ENCODE measurements around the gene GPD2.

DNA sequence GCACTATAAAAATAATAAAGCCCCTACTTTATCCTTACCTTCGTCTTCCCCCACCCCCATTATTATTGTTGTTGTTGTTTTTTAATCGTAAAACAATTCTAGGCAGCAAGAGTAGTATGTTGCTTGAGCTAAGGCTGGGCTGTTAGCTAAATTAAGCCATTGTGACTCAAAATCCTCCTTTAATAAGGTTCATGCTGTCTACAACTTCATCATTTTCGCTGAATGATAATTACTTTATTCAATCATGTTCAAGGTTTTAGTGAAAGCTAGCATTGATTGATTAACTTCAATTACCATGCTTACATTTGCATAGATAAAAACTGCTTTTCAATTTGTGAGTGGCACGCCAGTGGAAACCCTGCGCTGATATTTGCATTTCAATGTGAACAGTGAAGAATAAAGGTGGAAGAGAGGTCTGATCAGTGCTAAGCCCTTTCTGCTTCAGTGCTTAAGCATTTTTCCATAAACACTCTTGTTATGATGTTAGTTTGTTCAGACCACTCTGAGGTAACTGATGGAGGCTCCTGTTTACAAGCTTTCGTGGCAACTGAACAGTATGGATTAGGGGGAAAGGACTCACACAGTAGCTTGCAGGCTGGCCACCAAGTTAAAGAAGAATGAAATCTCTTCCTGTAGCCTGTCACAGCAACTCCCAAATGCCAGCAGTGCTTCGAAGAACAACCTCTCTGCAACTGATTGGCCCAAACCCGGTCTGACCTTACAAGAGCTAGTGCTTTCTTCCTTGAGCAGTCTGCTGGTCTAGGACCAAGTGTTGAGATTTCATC is 156.8 kb downstream of the GPD2 start:
- TF ChIP-seq, protein P1, sequence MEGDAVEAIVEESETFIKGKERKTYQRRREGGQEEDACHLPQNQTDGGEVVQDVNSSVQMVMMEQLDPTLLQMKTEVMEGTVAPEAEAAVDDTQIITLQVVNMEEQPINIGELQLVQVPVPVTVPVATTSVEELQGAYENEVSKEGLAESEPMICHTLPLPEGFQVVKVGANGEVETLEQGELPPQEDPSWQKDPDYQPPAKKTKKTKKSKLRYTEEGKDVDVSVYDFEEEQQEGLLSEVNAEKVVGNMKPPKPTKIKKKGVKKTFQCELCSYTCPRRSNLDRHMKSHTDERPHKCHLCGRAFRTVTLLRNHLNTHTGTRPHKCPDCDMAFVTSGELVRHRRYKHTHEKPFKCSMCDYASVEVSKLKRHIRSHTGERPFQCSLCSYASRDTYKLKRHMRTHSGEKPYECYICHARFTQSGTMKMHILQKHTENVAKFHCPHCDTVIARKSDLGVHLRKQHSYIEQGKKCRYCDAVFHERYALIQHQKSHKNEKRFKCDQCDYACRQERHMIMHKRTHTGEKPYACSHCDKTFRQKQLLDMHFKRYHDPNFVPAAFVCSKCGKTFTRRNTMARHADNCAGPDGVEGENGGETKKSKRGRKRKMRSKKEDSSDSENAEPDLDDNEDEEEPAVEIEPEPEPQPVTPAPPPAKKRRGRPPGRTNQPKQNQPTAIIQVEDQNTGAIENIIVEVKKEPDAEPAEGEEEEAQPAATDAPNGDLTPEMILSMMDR (IDR thresholded peaks at IDR 0.05; ENCODE audit: low read length): no peak
- TF ChIP-seq EZH2 (optimal IDR thresholded peaks at IDR 0.05; ENCODE audit: low read depth, low read length): no peak

Measured in MM.1S (cell line).